AG04449 (cell line): ENCODE measurements around the gene KIAA1755.

Experiments
- CTCF ChIA-PET: fragments of 350-600 bp; formaldehyde crosslinking; extraction: SDS; loops from one replicate; lab custom pipeline; 2021; ENCODE audit warnings: antibody characterized with exemption; lab: Yijun Ruan, JAX
- POLR2A ChIA-PET: fragments of 400-600, 350-600 bp; formaldehyde crosslinking; extraction: SDS; loops from one replicate; lab custom pipeline; 2020; ENCODE audit warnings: antibody characterized with exemption, inconsistent platforms; lab: Yijun Ruan, JAX
- DNase-seq: peaks from one replicate; pipeline ENCODE4 v3.0.0-alpha.2; 2010; ENCODE audit warnings: low read depth, low spot score
- H3K4me3 ChIP-seq: 2 replicates; pipeline ENCODE4 v1.5.1; 2011; ENCODE audit warnings: low read depth, mild to moderate bottlenecking, control low read depth, low read length
- CTCF ChIP-seq: IDR thresholded peaks from one replicate; pipeline ENCODE4 v1.5.1; 2011; ENCODE audit warnings: mild to moderate bottlenecking, moderate library complexity, low read length, control low read depth, inconsistent platforms; ENCODE audit not compliant: insufficient read depth; ENCODE audit errors: missing control alignments

Gene KIAA1755

GRCh38 chr20:38304845-38305447, 44.4 kb upstream of the KIAA1755 start:
- peak; percentile 68 for TF ChIP-seq CTCF
- H3K4me3 ChIP-seq = no peak overlapping the region
- ChIA-PET CTCF (interaction anchor here (0.5 to 15.7 kb wide), 15 partner anchors 13 to 291 kb away, joined by 3 to 250 read pairs (median 3); no protein-coding TSS in a partner anchor), POLR2A (no interaction called here)
- DNase-seq = no peak

DNA sequence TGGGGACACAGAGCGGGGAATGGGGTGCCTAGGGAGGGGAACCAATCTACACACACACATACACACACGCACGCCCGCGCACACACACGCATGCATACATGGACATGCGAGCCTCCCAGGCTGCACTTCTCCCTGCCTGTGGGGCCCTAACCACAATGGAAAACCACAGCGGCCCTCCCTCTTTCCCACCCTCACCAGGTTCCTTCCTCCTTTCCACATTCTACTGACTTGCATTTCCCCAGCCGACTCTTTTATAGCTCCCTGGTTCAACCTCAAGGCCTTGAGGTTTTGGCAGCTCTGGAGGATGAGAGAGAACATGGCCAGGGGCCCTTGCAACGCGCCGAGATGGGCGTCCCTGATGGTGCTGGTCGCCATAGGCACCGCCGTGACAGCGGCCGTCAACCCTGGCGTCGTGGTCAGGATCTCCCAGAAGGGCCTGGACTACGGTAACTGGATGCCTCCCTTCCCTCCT, 43.4 kb upstream of the KIAA1755 start, which contains the start of gene BPI:
Gene BPI, plus strand, starts transcription at position 249 of the 472 bp plus-strand sequence. Its CDS starts 68 bp downstream, at position 317.
- CTCF ChIA-PET = interaction anchor here (0.9 to 15.7 kb wide), 10 partner anchors 13 to 290 kb away, joined by 3 to 250 read pairs (median 4); no protein-coding TSS in a partner anchor
- no peak for DNase-seq
- no peak for TF ChIP-seq CTCF
- H3K4me3 ChIP-seq = no peak within 1 kb of the TSS
- POLR2A ChIA-PET = no interaction called here

GRCh38 chr20:38302786-38303185, 42.3 kb upstream of the KIAA1755 start:
- ChIA-PET CTCF (interaction anchor here (0.6 to 15.7 kb wide), 7 partner anchors 9 to 83 kb away, joined by 3 to 250 read pairs (median 3); no protein-coding TSS in a partner anchor), POLR2A (no interaction called here)
- DNase-seq = no peak
- TF ChIP-seq CTCF = no peak
- H3K4me3 ChIP-seq = no peak overlapping the region

DNA sequence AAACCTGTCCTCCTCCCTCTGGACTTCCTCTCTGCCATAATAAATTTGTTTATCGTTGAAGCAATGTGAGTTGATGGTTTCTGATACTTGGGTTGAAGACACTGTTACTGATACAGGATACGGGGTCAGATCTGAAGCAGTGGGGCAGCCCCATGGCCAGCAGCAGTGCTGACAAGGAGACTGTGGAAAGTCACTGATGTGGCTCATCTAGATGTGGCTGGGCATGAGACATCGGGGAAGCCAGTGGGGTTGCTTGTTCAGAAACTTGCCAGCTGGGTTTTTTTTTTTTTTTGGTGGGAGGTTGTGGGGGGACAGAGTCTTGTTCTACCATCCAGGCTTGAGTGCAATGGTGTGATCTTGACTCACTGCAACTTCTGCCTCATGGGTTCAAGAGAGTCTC, 40.8 kb upstream of the KIAA1755 start:
- TF ChIP-seq CTCF = no peak
- H3K4me3 ChIP-seq = no peak overlapping the region
- ChIA-PET CTCF (interaction anchor here (1.7 to 15.7 kb wide), 3 partner anchors 17 to 243 kb away, joined by 4 to 250 read pairs (median 70); no protein-coding TSS in a partner anchor), POLR2A (no interaction called here)
- DNase-seq = no peak

DNA sequence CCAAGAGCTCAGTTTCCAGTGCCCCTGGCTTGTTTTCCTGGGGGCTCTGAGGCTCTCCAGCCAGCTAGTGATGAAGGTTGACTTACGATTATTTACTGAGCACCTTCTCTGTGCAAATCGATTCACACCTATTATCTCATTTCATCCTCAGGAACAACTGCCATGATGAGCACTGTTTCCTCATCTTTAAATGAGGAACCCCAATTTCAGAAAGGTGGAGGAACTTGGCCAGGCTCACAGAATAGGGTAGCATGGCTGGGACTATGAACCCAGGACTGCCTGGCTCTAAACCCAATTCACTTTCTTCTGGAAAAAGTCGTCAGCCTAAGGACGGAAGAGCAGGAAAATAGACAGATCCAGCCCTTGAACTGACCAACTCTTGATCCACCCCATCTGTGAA, 39.9 kb upstream of the KIAA1755 start:
- DNase-seq = no peak
- ChIA-PET CTCF (interaction anchor here (0.9 to 15.7 kb wide), 5 partner anchors 9 to 243 kb away, joined by 3 to 250 read pairs (median 4); no protein-coding TSS in a partner anchor), POLR2A (no interaction called here)
- no peak for TF ChIP-seq CTCF
- H3K4me3 ChIP-seq = no peak overlapping the region

DNA sequence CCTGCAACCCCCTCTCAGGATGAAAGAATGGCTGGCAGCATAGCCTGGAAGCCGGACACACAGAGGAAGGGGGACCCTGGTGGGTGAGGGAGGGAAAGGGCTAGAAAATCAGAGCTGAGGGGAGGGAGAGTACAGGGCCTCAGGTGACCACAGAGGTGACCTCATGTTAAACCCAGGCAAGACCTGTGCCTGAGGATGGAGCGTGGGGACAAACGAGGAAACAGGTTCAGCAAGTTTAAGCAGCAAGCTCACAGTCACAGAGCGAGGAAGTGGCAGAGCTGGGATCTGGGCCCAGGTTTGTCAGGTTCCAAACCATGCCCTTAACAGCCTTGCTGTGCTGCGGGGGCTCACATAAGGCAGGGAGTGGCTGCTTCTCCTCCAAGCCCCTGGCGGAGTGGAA, 39.4 kb upstream of the KIAA1755 start:
- ChIA-PET POLR2A (no interaction called here), CTCF (interaction anchor here (0.9 to 15.7 kb wide), 4 partner anchors 9 to 242 kb away, joined by 3 to 250 read pairs (median 4); no protein-coding TSS in a partner anchor)
- H3K4me3 ChIP-seq = no peak overlapping the region
- no peak for TF ChIP-seq CTCF
- DNase-seq = no peak
